Endothelial cell of umbilical vein (primary cell): ENCODE data around the gene PHC2.

Experiments used
- CTCF ChIP-seq, 2 donors: IDR thresholded peaks; 1 replicate in 1 of 2; 2 replicates in 1 of 2; pipeline ENCODE4 v1.5.1; 2011; ENCODE audit warnings: low read length in 2 of 2, mild to moderate bottlenecking in 2 of 2, moderate library complexity in 2 of 2, control low read depth in 1 of 2, inconsistent platforms in 1 of 2, low read depth in 1 of 2; ENCODE audit not compliant: insufficient read depth in 1 of 2; ENCODE audit errors: extremely low read depth in 1 of 2
- EZH2 ChIP-seq: IDR thresholded peaks from 2 replicates; pipeline ENCODE4 v1.6.1; 2012; ENCODE audit warnings: borderline replicate concordance, low read depth, mild to moderate bottlenecking, moderate library complexity, low read length, inconsistent platforms; ENCODE audit not compliant: severe bottlenecking
- JUN ChIP-seq: IDR thresholded peaks from 2 replicates; pipeline ENCODE4 v1.6.1; 2011; ENCODE audit warnings: borderline replicate concordance, low read depth; ENCODE audit not compliant: insufficient read length, insufficient read depth
- MAX ChIP-seq: IDR thresholded peaks from 2 replicates; pipeline ENCODE4 v1.6.1; 2011; ENCODE audit not compliant: insufficient read depth, insufficient read length
- POLR2A ChIP-seq: IDR thresholded peaks from 2 replicates; pipeline ENCODE4 v1.6.1; 2012; ENCODE audit warnings: low read depth, mild to moderate bottlenecking, control low read depth, low read length
- POLR2AphosphoS5 ChIP-seq: IDR thresholded peaks from 2 replicates; pipeline ENCODE4 v1.6.1; 2012; ENCODE audit warnings: low read depth, mild to moderate bottlenecking, control low read depth, low read length, moderate library complexity; ENCODE audit not compliant: insufficient read depth

DNA sequence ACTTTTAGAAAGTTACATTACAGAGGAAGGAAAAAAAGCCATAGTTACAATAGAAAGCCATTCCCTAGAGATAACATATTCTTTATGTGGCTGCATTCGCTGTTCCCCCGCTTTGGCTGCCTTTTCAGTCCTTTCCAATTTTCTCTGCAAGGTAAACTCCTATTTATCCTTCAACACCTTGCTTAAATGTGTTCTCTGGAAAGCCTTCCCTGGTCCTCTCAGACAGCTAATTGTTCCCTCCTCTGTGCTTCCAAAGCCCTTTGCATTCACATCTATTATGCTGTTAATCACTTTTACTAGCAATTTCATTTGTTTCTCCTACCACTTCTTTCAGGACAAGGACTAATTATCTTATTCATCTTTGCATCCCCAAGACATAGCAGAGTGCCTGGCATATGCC, 1.6 kb downstream of the PHC2 start:
- TF ChIP-seq POLR2AphosphoS5 (no peak), CTCF (IDR thresholded peaks at IDR 0.05; ENCODE audit: extremely low read depth in 1 of 2, insufficient read depth in 1 of 2, low read depth in 1 of 2, low read length in 2 of 2) (no peak), MAX (no peak), EZH2 (no peak), POLR2A (no peak), JUN (no peak)
